Ectodermal cell (in vitro differentiated cells): ENCODE data around the gene TICAM2.
A peak's percentile ranks its signal among the peaks of the same experiment; 100 is the strongest.

ENCODE experiments used
- H3K27ac ChIP-seq: 2 replicates; pipeline ENCODE4 v1.7.0; 2013; ENCODE audit warnings: mild to moderate bottlenecking, low read depth, low read length; ENCODE audit not compliant: insufficient read depth, poor library complexity, severe bottlenecking
- H3K27me3 ChIP-seq: 2 replicates; pipeline ENCODE4 v1.7.0; 2013; ENCODE audit warnings: mild to moderate bottlenecking, low read length; ENCODE audit not compliant: insufficient read depth, control insufficient read depth, poor library complexity, severe bottlenecking
- H3K36me3 ChIP-seq: one replicate; pipeline ENCODE4 v1.7.0; 2013; ENCODE audit warnings: low read length; ENCODE audit not compliant: control insufficient read depth, insufficient read depth
- H3K4me1 ChIP-seq: one replicate; pipeline ENCODE4 v1.7.0; 2013; ENCODE audit warnings: low read length; ENCODE audit not compliant: control insufficient read depth, insufficient read depth
- H3K4me3 ChIP-seq: 2 replicates; pipeline ENCODE4 v1.7.0; 2013; ENCODE audit warnings: low read depth, low read length, control low read depth; ENCODE audit not compliant: insufficient read depth
- H3K9me3 ChIP-seq: 2 replicates; pipeline ENCODE4 v1.7.0; 2013; ENCODE audit warnings: mild to moderate bottlenecking, low read length, moderate library complexity; ENCODE audit not compliant: control insufficient read depth
- WGBS, 2 experiments: methylation state at CpG; one replicate each; pipeline ENCODE4 v1.1.7; 2013; ENCODE audit warnings: missing lambda C conversion rate in 2 of 2; 5-methylcytosine and 5-hydroxymethylcytosine counted together

TICAM2 gene

GRCh38 chr5:115634343-115635132 lies 32.3 kb upstream of the TICAM2 start:
- no peaks in the 10 kb centered on the region for H3K4me1 ChIP-seq
- WGBS, 2 experiments = 18% methylated on average over 7 to 8 of the region's 8 CpGs
- no peak overlapping the region for H3K27ac ChIP-seq
- H3K27me3 ChIP-seq = no peaks in the 10 kb centered on the region
- no peak overlapping the region for H3K4me3 ChIP-seq
- H3K9me3 ChIP-seq = no peaks in the 10 kb centered on the region
- no peaks in the 10 kb centered on the region for H3K36me3 ChIP-seq

DNA sequence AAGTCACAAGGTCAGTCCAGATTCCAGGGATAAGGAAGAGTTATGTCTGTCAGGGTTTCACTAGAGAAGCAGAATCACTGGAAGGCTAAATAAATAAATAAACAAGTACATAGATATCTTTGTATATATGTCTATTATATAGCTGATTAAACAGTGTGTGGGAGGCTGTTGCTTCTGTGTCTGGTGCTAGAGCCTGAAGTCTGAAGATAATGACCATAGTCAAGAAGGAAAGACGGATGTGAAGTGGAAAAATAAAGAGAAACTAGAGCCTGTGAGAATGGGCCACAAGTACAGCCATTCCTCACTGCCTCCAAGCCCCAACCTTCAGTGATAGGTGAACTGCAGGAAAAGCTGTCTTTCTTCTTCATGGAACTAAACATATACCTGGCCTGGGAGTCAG lies 27.6 kb upstream of the TICAM2 start:
- no peak overlapping the region for H3K27ac ChIP-seq
- H3K4me3 ChIP-seq = no peak overlapping the region
- no peaks in the 10 kb centered on the region for H3K36me3 ChIP-seq
- no peaks in the 10 kb centered on the region for H3K9me3 ChIP-seq
- WGBS, 2 experiments = 93 to 100% methylated on average over 1 of the region's 1 CpG
- H3K4me1 ChIP-seq = no peaks in the 10 kb centered on the region
- H3K27me3 ChIP-seq = no peaks in the 10 kb centered on the region

GRCh38 chr5:115627295-115627865 lies 25.1 kb upstream of the TICAM2 start:
- Histone ChIP-seq H3K4me3 (no peak overlapping the region), H3K9me3 (no peaks in the 10 kb centered on the region), H3K4me1 (peaks cover 8% of the 10 kb centered on the region), H3K36me3 (no peaks in the 10 kb centered on the region), H3K27ac (no peak overlapping the region), H3K27me3 (no peaks in the 10 kb centered on the region)
- WGBS, 2 experiments = 97 to 100% methylated on average over 2 to 3 of the region's 5 CpGs

- peak overlapping the region; percentile 28 for H3K27ac ChIP-seq
- H3K9me3 ChIP-seq = no peaks in the 10 kb centered on the region
- peak overlapping the region; percentile 77 for H3K4me3 ChIP-seq
- no peaks in the 10 kb centered on the region for H3K27me3 ChIP-seq
- H3K4me1 ChIP-seq = peaks cover 8% of the 10 kb centered on the region
- 4% methylated on average over 8 to 9 of the region's 9 CpGs for WGBS, 2 experiments
- no peaks in the 10 kb centered on the region for H3K36me3 ChIP-seq
Measured at GRCh38 chr5:115626445-115626823, 24.2 kb upstream of the TICAM2 start.

DNA sequence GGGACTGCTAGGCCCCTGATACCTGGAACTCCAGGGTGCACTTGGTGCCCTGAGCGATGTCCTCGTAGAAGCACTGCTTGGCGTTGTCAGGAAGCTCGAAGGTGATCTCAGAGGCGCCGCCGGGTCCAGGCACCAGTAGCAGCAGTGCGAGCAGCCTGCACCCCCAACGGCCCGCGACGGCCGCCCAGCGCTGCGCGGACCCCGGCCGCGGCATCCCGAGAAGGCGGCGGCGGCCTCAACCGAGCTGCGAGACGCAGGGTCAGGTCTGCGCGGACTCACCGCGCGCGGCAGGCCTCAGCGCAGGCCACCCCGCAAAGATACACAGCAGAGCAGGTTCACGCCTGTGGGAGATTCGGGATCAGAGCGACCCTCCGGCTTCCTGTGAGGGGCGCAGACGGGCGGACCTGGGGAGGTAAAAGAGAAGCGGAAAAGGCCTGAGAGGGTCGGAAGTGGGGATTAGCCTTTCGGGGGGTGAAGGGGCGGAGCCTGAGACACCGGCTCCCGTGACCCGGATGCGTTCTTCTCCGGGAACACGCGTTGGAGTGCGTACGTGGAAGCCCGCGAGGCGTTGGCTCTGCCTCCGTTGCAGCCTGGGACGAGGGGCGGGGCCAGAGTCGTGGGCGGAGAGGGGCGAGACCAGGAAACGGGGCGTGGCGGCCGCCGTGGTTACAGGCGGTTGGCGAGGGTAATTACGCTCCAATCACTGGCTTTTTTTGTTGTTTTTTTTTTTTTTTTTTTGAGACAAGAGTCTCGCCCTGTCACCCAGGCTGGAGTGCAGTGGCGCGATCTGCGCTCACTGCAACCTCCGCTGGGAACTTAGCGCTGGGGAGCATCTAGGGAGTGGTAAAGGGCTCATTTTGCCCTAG lies 23.5 kb upstream of the TICAM2 start, which contains the start of gene TMED7:
TSS of gene TMED7 (minus strand) at position 458 of the 866 bp plus-strand sequence. CDS start at position 214, 244 bp downstream.
- WGBS, 2 experiments = 0 to 1% methylated on average over 77 of the region's 77 CpGs
- peak within 1 kb of the TSS; percentile 66 for H3K27ac ChIP-seq
- H3K36me3 ChIP-seq = no peaks in the 10 kb centered on the region
- H3K9me3 ChIP-seq = no peaks in the 10 kb centered on the region
- H3K4me1 ChIP-seq = peaks cover 8% of the 10 kb centered on the region
- no peaks in the 10 kb centered on the region for H3K27me3 ChIP-seq
- H3K4me3 ChIP-seq = peak within 1 kb of the TSS; percentile 77

DNA sequence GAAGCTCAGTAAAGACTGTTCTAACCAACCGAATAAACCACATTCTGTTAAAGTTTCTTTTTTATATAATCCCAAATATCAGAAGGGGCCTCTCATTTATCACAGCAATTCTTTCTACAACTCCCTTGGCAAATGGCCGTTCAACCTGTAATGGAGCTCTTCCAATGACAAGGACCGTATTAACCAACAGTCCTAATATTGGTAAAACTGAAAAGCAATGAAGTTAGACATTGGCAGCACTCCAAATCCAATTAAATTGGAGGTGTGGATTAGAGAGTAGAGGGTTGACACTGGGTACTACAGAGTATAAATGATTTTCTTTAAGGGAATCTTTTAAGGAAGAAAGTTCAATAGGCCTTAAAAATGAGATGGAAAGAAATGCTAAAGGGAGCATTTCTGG lies 22.7 kb upstream of the TICAM2 start:
- Histone ChIP-seq H3K27ac (no peak overlapping the region), H3K9me3 (no peaks in the 10 kb centered on the region), H3K4me3 (peak overlapping the region; percentile 77), H3K4me1 (peaks cover 8% of the 10 kb centered on the region), H3K36me3 (no peaks in the 10 kb centered on the region), H3K27me3 (no peaks in the 10 kb centered on the region)
- 61 to 68% methylated on average over 3 of the region's 3 CpGs for WGBS, 2 experiments

DNA sequence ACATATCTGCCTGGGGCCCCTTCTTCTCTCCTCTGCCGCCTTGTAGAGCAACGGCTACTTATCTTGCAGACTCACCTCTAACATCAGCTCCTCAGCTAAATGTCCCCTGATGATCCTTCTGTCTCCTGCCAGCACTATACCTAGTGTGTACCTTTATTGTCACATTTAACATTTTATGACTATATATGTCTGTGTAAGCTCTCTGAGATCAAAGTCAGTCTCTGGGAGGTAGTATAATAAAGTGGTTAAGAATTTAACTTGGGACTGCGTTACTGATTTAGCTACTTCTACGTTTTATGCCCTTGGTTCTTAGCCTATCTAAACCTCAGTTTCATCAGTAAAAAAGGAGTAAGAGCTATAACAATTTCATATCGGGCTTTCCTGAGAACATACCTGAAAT lies 21.4 kb upstream of the TICAM2 start:
- no peaks in the 10 kb centered on the region for H3K9me3 ChIP-seq
- no peak overlapping the region for H3K4me3 ChIP-seq
- H3K4me1 ChIP-seq = peaks cover 8% of the 10 kb centered on the region
- H3K27ac ChIP-seq = no peak overlapping the region
- peaks cover 8% of the 10 kb centered on the region for H3K36me3 ChIP-seq
- H3K27me3 ChIP-seq = no peaks in the 10 kb centered on the region
- 90 to 91% methylated on average over 5 of the region's 5 CpGs for WGBS, 2 experiments

DNA sequence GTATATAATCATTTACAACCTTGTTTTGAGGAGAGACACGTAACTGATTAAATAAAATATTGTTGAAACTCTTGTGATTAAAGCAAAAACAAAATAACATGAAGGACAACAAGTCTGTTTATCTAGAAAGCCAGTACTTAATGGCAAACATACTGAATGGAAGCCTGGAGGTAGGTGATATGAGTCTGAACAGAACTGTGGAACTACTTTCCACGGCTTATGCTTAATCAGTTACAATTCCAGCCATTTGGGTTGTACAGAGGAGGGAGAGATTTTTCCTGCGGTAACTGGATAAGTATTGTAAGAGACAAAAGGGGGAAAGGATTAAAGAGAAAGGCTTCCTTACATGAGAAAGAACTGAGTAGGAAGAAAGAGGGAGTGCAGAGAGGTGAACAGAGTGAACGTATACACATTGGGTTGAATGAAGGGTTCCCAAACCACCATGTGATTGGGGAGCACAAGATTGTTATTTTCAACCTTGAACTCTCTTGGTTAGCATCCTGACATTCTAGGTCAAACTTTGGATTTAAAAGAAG lies 19.2 kb upstream of the TICAM2 start:
- Histone ChIP-seq H3K36me3 (peaks cover 11% of the 10 kb centered on the region), H3K9me3 (no peaks in the 10 kb centered on the region), H3K4me3 (no peak overlapping the region), H3K27ac (no peak overlapping the region), H3K4me1 (peaks cover 8% of the 10 kb centered on the region), H3K27me3 (no peaks in the 10 kb centered on the region)
- 84 to 88% methylated on average over 3 to 4 of the region's 4 CpGs for WGBS, 2 experiments

GRCh38 chr5:115616892-115617291 lies 14.6 kb upstream of the TICAM2 start:
- whole genome bisulfite sequencing, 2 experiments = 40 to 83% methylated on average over 1 of the region's 1 CpG
- Histone ChIP-seq H3K27ac (no peak overlapping the region), H3K27me3 (no peaks in the 10 kb centered on the region), H3K36me3 (peaks cover 17% of the 10 kb centered on the region), H3K4me1 (no peaks in the 10 kb centered on the region), H3K9me3 (no peaks in the 10 kb centered on the region), H3K4me3 (no peak overlapping the region)

GRCh38 chr5:115616472-115616871 lies 14.2 kb upstream of the TICAM2 start:
- H3K27ac ChIP-seq = no peak overlapping the region
- no peaks in the 10 kb centered on the region for H3K27me3 ChIP-seq
- H3K4me3 ChIP-seq = no peak overlapping the region
- H3K4me1 ChIP-seq = no peaks in the 10 kb centered on the region
- H3K9me3 ChIP-seq = no peaks in the 10 kb centered on the region
- H3K36me3 ChIP-seq = peaks cover 17% of the 10 kb centered on the region
